ENCODE results near the gene AK9. TPM values are rescaled to one million over a fixed set of nuclear protein-coding genes. Genes with fewer than 3 reads are reported as not detected.
"Not testable (repeated sequence)": the region's sequence is repeated elsewhere in the genome, so short reads cannot be mapped to it uniquely, and the experiment has no call there.

Gene AK9
- total RNA-seq, 1 experiment from 2014 or later: 2.3 TPM

DNA sequence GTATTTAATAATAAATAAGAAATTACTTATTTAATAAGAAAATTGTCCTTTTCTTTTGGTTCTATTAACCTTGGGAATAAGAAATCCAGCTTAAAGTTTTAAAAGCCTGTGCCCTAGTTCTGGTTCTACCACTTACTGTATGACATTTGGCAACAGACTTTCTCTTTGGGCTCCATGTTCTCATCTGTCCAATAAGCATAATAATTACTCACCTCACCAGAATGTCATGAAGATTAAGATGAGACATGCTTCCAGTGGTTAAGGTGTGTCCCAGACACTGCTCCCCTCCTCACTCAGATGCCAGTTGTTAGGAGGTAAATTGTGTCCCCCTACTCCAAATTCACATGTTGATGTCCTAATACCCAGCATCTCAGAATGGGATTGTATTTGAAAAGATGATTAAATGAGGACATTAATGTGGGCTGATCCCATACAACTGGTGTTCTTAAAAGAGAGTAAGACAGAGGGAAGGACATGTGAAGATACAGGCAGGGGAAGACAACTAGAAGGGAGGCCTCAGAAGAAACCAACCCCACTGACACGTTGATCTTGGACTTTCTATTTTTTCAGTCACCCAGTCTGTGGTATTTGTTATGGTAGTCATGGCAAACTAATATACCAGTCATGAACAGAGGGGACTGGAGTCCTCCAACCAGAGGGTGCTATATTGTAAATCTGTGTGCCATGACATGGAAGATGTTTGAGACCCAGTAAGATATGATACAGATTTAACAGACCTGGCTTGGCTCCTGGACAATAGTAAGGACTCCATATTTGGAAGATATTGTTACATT is 229.1 kb downstream of the AK9 start:
- H3K27ac ChIP-seq (ENCODE audit: low read length): no peak overlapping the region
- no peak overlapping the region for H3K4me3 ChIP-seq (ENCODE audit: low read depth in 2 of 2, low read length in 2 of 2)
- in situ Hi-C loops (cut with HindIII; ENCODE audit: low pct_unique_long_range_greater_than_20kb, low sequenced_read_pairs): no loop called here
- no peaks in the 10 kb centered on the region for H3K9me3 ChIP-seq (ENCODE audit: control insufficient read depth, insufficient read depth, low read depth, low read length)
- H3K36me3 ChIP-seq (ENCODE audit: control insufficient read depth, insufficient read depth, low read length): peaks cover 37% of the 10 kb centered on the region
- TF ChIP-seq SIN3A (IDR thresholded peaks at IDR 0.05; ENCODE audit: borderline replicate concordance, insufficient read depth, low read depth, low read length) (no peak), TCF7L2 (IDR thresholded peaks at IDR 0.05; ENCODE audit: low read depth, low read length) (no peak), POLR2AphosphoS5 (IDR thresholded peaks at IDR 0.05; ENCODE audit: low read depth, low read length) (no peak)
- TF ChIP-seq, protein P1, sequence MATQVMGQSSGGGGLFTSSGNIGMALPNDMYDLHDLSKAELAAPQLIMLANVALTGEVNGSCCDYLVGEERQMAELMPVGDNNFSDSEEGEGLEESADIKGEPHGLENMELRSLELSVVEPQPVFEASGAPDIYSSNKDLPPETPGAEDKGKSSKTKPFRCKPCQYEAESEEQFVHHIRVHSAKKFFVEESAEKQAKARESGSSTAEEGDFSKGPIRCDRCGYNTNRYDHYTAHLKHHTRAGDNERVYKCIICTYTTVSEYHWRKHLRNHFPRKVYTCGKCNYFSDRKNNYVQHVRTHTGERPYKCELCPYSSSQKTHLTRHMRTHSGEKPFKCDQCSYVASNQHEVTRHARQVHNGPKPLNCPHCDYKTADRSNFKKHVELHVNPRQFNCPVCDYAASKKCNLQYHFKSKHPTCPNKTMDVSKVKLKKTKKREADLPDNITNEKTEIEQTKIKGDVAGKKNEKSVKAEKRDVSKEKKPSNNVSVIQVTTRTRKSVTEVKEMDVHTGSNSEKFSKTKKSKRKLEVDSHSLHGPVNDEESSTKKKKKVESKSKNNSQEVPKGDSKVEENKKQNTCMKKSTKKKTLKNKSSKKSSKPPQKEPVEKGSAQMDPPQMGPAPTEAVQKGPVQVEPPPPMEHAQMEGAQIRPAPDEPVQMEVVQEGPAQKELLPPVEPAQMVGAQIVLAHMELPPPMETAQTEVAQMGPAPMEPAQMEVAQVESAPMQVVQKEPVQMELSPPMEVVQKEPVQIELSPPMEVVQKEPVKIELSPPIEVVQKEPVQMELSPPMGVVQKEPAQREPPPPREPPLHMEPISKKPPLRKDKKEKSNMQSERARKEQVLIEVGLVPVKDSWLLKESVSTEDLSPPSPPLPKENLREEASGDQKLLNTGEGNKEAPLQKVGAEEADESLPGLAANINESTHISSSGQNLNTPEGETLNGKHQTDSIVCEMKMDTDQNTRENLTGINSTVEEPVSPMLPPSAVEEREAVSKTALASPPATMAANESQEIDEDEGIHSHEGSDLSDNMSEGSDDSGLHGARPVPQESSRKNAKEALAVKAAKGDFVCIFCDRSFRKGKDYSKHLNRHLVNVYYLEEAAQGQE (IDR thresholded peaks at IDR 0.05; ENCODE audit: insufficient read depth in 1 of 2, low read depth in 2 of 2, low read length in 1 of 2): no peak
- TF ChIP-seq, protein P2, sequence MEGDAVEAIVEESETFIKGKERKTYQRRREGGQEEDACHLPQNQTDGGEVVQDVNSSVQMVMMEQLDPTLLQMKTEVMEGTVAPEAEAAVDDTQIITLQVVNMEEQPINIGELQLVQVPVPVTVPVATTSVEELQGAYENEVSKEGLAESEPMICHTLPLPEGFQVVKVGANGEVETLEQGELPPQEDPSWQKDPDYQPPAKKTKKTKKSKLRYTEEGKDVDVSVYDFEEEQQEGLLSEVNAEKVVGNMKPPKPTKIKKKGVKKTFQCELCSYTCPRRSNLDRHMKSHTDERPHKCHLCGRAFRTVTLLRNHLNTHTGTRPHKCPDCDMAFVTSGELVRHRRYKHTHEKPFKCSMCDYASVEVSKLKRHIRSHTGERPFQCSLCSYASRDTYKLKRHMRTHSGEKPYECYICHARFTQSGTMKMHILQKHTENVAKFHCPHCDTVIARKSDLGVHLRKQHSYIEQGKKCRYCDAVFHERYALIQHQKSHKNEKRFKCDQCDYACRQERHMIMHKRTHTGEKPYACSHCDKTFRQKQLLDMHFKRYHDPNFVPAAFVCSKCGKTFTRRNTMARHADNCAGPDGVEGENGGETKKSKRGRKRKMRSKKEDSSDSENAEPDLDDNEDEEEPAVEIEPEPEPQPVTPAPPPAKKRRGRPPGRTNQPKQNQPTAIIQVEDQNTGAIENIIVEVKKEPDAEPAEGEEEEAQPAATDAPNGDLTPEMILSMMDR (IDR thresholded peaks at IDR 0.05): no peak
- DNase-seq (ENCODE audit: low read depth, low spot score): no peak
- H3K27me3 ChIP-seq (ENCODE audit: control insufficient read depth, insufficient read depth, low read length): no peaks in the 10 kb centered on the region
- H3K4me1 ChIP-seq (ENCODE audit: control insufficient read depth, insufficient read depth, low read length): peaks cover 9% of the 10 kb centered on the region
- ChIA-PET CTCF (interaction anchor here (0.7 kb wide), 1 partner anchor 1620 kb away, joined by 4 read pairs; no protein-coding TSS in a partner anchor), POLR2A (no interaction called here)
- intact Hi-C loops (cut with micrococcal nuclease; ENCODE audit: unreplicated experiment): no loop called here
- ATAC-seq: no peak
- BruUV-seq (replicated peaks): no TSS peak

DNA sequence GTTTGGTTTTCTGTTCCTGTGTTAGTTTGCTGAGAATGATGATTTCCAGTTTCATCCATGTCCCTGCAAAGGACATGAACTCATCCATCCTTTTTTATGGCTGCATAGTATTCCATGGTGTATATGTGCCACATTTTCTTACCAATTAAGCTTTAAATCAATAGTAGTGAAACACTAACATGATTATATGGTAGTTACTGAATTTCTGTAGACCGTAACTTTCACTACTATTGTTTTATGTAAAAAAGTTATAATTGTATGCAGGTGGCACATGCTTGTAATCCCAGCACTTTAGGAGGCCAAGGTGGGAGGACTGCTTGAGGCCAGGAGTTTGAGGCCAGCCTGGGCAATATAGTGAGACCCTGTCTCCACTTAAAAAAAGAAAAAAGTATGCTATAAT is 229.8 kb downstream of the AK9 start:
- CTCF ChIA-PET; H3K27ac ChIP-seq (ENCODE audit: low read length); BruUV-seq (replicated peaks); DNase-seq (ENCODE audit: low read depth, low spot score); in situ Hi-C loops (cut with HindIII; ENCODE audit: low pct_unique_long_range_greater_than_20kb, low sequenced_read_pairs); H3K4me3 ChIP-seq (ENCODE audit: low read depth in 2 of 2, low read length in 2 of 2); ATAC-seq; intact Hi-C loops (cut with micrococcal nuclease; ENCODE audit: unreplicated experiment); H3K9me3 ChIP-seq (ENCODE audit: control insufficient read depth, insufficient read depth, low read depth, low read length); POLR2A ChIA-PET; H3K27me3 ChIP-seq (ENCODE audit: control insufficient read depth, insufficient read depth, low read length): not testable (repeated sequence)
- Histone ChIP-seq H3K36me3 (ENCODE audit: control insufficient read depth, insufficient read depth, low read length) (peaks cover 30% of the 10 kb centered on the region), H3K4me1 (ENCODE audit: control insufficient read depth, insufficient read depth, low read length) (peaks cover 16% of the 10 kb centered on the region)
